MM.1S (cell line): ENCODE results near the gene MARS2.

Experiments used
- CTCF ChIP-seq: fragments of 300-600 bp; sonication (generic); IDR thresholded peaks from 2 replicates; pipeline ENCODE4 v1.5.1; 2016; ENCODE audit warnings: antibody characterized with exemption, low read length, mixed read lengths
- EZH2phosphoT487 ChIP-seq: fragments of 300-600 bp; sonication (generic); IDR thresholded peaks from 2 replicates; pipeline ENCODE4 v1.6.1; 2018; ENCODE audit warnings: antibody characterized with exemption, low read length

DNA sequence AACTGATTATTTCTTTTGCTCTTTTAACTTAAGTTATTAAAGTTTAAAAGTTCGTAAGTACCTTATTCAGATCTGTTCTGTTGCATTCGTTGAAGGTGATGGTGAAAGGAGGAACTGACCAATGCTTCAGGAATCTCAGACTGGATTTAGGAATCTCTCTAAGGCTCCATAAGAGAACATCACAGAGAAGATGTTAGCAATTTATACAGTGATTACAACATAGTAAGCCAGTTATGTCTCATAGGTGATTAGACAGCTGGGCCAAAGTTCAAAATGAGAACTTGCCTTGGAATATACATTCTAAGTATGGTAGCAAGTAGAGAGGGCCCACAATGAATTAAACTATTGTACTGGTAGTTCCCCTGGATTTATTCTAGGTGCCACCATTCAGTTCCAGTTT is 3.2 kb downstream of the MARS2 start:
- TF ChIP-seq CTCF (no peak), EZH2phosphoT487 (no peak)
